ENCODE measurements around the gene CARD10. TPM values are rescaled to one million over a fixed set of nuclear protein-coding genes. Genes with fewer than 3 reads are reported as not detected.

Gene CARD10
- total RNA-seq, 1 donor from 2014 or later = 13.5 TPM

- H3K36me3 Mint-ChIP-seq (ENCODE audit: low read depth) = no peaks in the 10 kb centered on the region
- DNase-seq (ENCODE audit: low spot score) = no peak
- no peaks in the 10 kb centered on the region for H3K4me1 Mint-ChIP-seq (ENCODE audit: low read depth)
- H3K27ac Mint-ChIP-seq (ENCODE audit: unreplicated experiment) = no peak overlapping the region
- H3K4me3 Mint-ChIP-seq (ENCODE audit: unreplicated experiment) = no peak overlapping the region
- TF ChIP-seq CTCF (IDR thresholded peaks at IDR 0.05) = no peak
- no peaks in the 10 kb centered on the region for H3K9me3 Mint-ChIP-seq (ENCODE audit: low read depth)
- H3K27me3 Mint-ChIP-seq (ENCODE audit: low read depth) = peaks cover 30% of the 10 kb centered on the region
Measured at GRCh38 chr22:37464181-37464580, 55.0 kb downstream of the CARD10 start.

DNA sequence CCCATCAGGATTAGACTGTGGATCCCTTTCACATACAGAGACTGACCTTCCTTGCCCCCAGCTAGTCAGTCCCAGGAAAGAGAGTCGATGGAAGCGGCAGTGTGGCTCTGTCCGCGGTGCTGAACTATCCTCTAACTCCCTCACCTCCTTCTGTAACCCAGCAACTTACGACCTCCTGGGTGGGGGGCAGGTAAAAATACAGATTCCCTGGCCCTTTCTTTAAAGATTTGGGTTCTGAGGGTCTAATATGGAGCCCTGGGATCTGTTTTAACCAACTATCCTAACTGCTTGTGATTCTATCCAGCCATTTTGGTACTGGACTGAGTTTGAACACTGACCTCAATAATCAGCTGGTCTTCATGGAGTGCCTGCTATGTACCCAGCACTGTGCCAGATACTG is 56.2 kb downstream of the CARD10 start:
- no peak overlapping the region for H3K27ac Mint-ChIP-seq (ENCODE audit: unreplicated experiment)
- no peak for DNase-seq (ENCODE audit: low spot score)

GRCh38 chr22:37462436-37462835 is 56.8 kb downstream of the CARD10 start:
- Mint-ChIP-seq H3K4me1 (ENCODE audit: low read depth) (no peaks in the 10 kb centered on the region), H3K9me3 (ENCODE audit: low read depth) (no peaks in the 10 kb centered on the region), H3K27me3 (ENCODE audit: low read depth) (peaks cover 36% of the 10 kb centered on the region), H3K4me3 (ENCODE audit: unreplicated experiment) (no peak overlapping the region), H3K27ac (ENCODE audit: unreplicated experiment) (no peak overlapping the region), H3K36me3 (ENCODE audit: low read depth) (no peaks in the 10 kb centered on the region)
- no peak for TF ChIP-seq CTCF (IDR thresholded peaks at IDR 0.05)
- DNase-seq (ENCODE audit: low spot score) = no peak

More for the DNA sequence above, 56.2 kb downstream of the CARD10 start:
- no peaks in the 10 kb centered on the region for H3K9me3 Mint-ChIP-seq (ENCODE audit: low read depth)
- H3K4me1 Mint-ChIP-seq (ENCODE audit: low read depth) = no peaks in the 10 kb centered on the region
- H3K27me3 Mint-ChIP-seq (ENCODE audit: low read depth) = peaks cover 32% of the 10 kb centered on the region
- H3K36me3 Mint-ChIP-seq (ENCODE audit: low read depth) = no peaks in the 10 kb centered on the region
- no peak for TF ChIP-seq CTCF (IDR thresholded peaks at IDR 0.05)
- H3K4me3 Mint-ChIP-seq (ENCODE audit: unreplicated experiment) = no peak overlapping the region

GRCh38 chr22:37461961-37462360 is 57.3 kb downstream of the CARD10 start:
- Mint-ChIP-seq H3K36me3 (ENCODE audit: low read depth) (no peaks in the 10 kb centered on the region), H3K27me3 (ENCODE audit: low read depth) (peaks cover 37% of the 10 kb centered on the region), H3K27ac (ENCODE audit: unreplicated experiment) (no peak overlapping the region), H3K4me3 (ENCODE audit: unreplicated experiment) (no peak overlapping the region), H3K4me1 (ENCODE audit: low read depth) (peaks cover 2% of the 10 kb centered on the region), H3K9me3 (ENCODE audit: low read depth) (no peaks in the 10 kb centered on the region)
- no peak for TF ChIP-seq CTCF (IDR thresholded peaks at IDR 0.05)
- no peak for DNase-seq (ENCODE audit: low spot score)

DNA sequence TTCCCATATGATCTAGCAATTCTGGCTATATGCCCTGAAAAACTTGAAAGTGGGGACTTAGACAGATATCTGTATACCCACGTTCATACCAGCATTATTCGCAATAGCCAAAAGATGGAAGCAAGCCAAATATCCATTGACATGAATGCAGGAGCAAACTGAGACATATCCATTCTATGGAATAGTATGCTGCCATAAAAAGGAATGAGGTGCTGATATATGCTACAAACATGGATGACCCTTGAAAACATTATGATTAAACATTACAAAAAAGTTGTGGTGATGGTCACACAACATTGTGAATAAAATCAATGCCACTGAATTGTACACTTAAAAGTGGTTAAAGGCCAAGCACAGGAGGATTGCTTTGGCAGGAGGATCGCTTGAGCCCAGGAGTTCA is 58.5 kb downstream of the CARD10 start:
- no peak for TF ChIP-seq CTCF (IDR thresholded peaks at IDR 0.05)
- peaks cover 12% of the 10 kb centered on the region for H3K4me1 Mint-ChIP-seq (ENCODE audit: low read depth)
- no peak for DNase-seq (ENCODE audit: low spot score)
- peaks cover 33% of the 10 kb centered on the region for H3K27me3 Mint-ChIP-seq (ENCODE audit: low read depth)
- no peak overlapping the region for H3K27ac Mint-ChIP-seq (ENCODE audit: unreplicated experiment)
- no peaks in the 10 kb centered on the region for H3K9me3 Mint-ChIP-seq (ENCODE audit: low read depth)
- H3K36me3 Mint-ChIP-seq (ENCODE audit: low read depth) = no peaks in the 10 kb centered on the region
- no peak overlapping the region for H3K4me3 Mint-ChIP-seq (ENCODE audit: unreplicated experiment)
